ENCODE results near the gene UBTF.

DNA sequence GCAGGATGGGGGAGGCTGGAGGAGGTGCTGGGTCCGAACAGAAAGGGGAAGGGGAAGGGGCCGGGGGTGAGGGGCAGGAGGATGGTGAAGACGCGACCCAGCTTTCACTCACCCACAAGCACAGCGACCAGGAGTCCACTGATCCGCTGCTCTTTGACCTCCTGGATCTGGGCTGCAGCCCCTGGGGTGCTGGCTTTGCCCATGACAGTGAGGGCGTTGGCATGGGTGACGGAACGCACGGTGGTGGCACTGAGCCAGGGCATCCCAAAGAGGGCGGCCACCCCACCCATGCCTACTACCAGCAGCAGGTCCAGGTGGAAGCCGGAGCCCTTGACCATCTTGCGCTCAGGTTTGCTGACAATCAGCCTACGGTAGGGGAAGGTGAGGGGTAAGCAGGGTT lies 33.5 kb upstream of the UBTF start:
- TF ChIP-seq POLR2A (IDR thresholded peaks at IDR 0.05) (no peak), POLR2AphosphoS5 (IDR thresholded peaks at IDR 0.05) (no peak)
